T-helper 22 cell (primary cell): ENCODE measurements around the gene SLC30A10.
"Not testable (repeated sequence)": the region's sequence is repeated elsewhere in the genome, so short reads cannot be mapped to it uniquely, and the experiment has no call there.

Experiments used
- DNase-seq: peaks from one replicate; pipeline ENCODE4 v3.0.0-alpha.2; 2020; ENCODE audit warnings: low read depth

The SLC30A10 gene

GRCh38 chr1:219927956-219928790, at the start of gene SLC30A10:
Gene SLC30A10, minus strand, starts transcription at chr1:219928557. Its CDS starts 117 bp downstream, at chr1:219928440.
- DNase-seq = no peak

GRCh38 chr1:219973213-219973612, 44.9 kb upstream of the SLC30A10 start:
- DNase-seq = no peak

GRCh38 chr1:219967361-219967760, 39.0 kb upstream of the SLC30A10 start:
- no peak for DNase-seq

GRCh38 chr1:219966071-219966349, 37.7 kb upstream of the SLC30A10 start:
- no peak for DNase-seq

GRCh38 chr1:219965285-219966070, 37.1 kb upstream of the SLC30A10 start:
- no peak for DNase-seq

GRCh38 chr1:219963432-219963831, 35.1 kb upstream of the SLC30A10 start:
- DNase-seq = no peak

GRCh38 chr1:219961684-219962083, 33.3 kb upstream of the SLC30A10 start:
- no peak for DNase-seq

- no peak for DNase-seq
Measured at GRCh38 chr1:219959540-219960203, 31.3 kb upstream of the SLC30A10 start.

GRCh38 chr1:219958875-219959417, 30.6 kb upstream of the SLC30A10 start:
- no peak for DNase-seq

- DNase-seq = no peak
Measured at GRCh38 chr1:219954736-219955421, 26.5 kb upstream of the SLC30A10 start.

- no peak for DNase-seq
Measured at GRCh38 chr1:219954052-219954451, 25.7 kb upstream of the SLC30A10 start.

GRCh38 chr1:219952361-219952760, 24.0 kb upstream of the SLC30A10 start:
- no peak for DNase-seq

- not testable (repeated sequence) for DNase-seq
Measured at GRCh38 chr1:219949227-219949626, 20.9 kb upstream of the SLC30A10 start.

- not testable (repeated sequence) for DNase-seq
Measured at GRCh38 chr1:219948766-219949165, 20.4 kb upstream of the SLC30A10 start.

- no peak for DNase-seq
Measured at GRCh38 chr1:219945795-219946194, 17.4 kb upstream of the SLC30A10 start.

GRCh38 chr1:219941179-219942118, 13.1 kb upstream of the SLC30A10 start:
- DNase-seq = no peak

- no peak for DNase-seq
Measured at GRCh38 chr1:219940707-219941106, 12.3 kb upstream of the SLC30A10 start.

GRCh38 chr1:219938706-219939105, 10.3 kb upstream of the SLC30A10 start:
- no peak for DNase-seq

- not testable (repeated sequence) for DNase-seq
Measured at GRCh38 chr1:219933763-219934162, 5.4 kb upstream of the SLC30A10 start.

- no peak for DNase-seq
Measured at GRCh38 chr1:219931033-219931432, 2.7 kb upstream of the SLC30A10 start.

- DNase-seq = no peak
Measured at GRCh38 chr1:219928791-219929118, 398 bp upstream of the SLC30A10 start.
